K562 (cell line): ENCODE measurements around the gene TAS2R20. TPM values are rescaled to one million over a fixed set of nuclear protein-coding genes. Genes with fewer than 3 reads are reported as not detected.

Experiments used
- ATAC-seq: fragments of 200-7000 bp; cut with Tn5 transposase; 3 replicates; pipeline ENCODE4 v1.9.1; 2020; ENCODE audit warnings: moderate library complexity
- BruUV-seq: library from RNA; stranded (reverse); fragments of 400-500 nt; replicated peaks from 2 replicates; lab custom pipeline; 2021; lab: Mats Ljungman, UMichigan
- CTCF ChIA-PET: fragments of 300-600 bp; formaldehyde crosslinking; extraction: SDS; loops from one replicate; lab custom pipeline; 2021; ENCODE audit warnings: low intra/inter-chr PET ratio; lab: Yijun Ruan, JAX
- POLR2A ChIA-PET: fragments of 300-600, 350-650 bp; sonication (Branson Sonifier 250); formaldehyde crosslinking; extraction: SDS; loops from one replicate; lab custom pipeline; 2021; ENCODE audit warnings: antibody characterized with exemption, inconsistent platforms; lab: Yijun Ruan, JAX
- DNase-seq, 4 experiments: peaks; one replicate each; pipeline versions ENCODE4 v3.0.0 to v3.0.0-alpha.2; 2011 to 2018; ENCODE audit warnings: low spot score in 3 of 4, mixed read lengths in 3 of 4; ENCODE audit errors: extremely low read depth in 1 of 4
- FAIRE-seq: peaks from 2 replicates; lab custom pipeline; 2011; peaks lifted over from hg19 to GRCh38; lab: Jason Lieb, UNC
- H2AFZ ChIP-seq: 2 replicates; pipeline ENCODE4 v1.6.0; 2011; ENCODE audit warnings: low read depth, low read length, control low read depth, inconsistent platforms
- H3K27ac ChIP-seq: fragments of 200-600 bp; 3 replicates; pipeline ENCODE4 v1.8.0; 2011; ENCODE audit warnings: low read depth, mild to moderate bottlenecking, control low read depth, inconsistent platforms, low read length, moderate library complexity, mixed read lengths; ENCODE audit errors: extremely low read depth
- H3K27me3 ChIP-seq, 2 experiments: fragments of 300-600 bp in 1 of 2; 2 replicates in 1 of 2; 3 replicates in 1 of 2; pipeline versions ENCODE4 v1.6.0 to v1.8.0; 2011; ENCODE audit warnings: inconsistent platforms in 2 of 2, low read length in 2 of 2, mild to moderate bottlenecking in 1 of 2, mixed read lengths in 1 of 2, moderate library complexity in 1 of 2; ENCODE audit not compliant: control insufficient read depth in 2 of 2, insufficient read depth in 2 of 2
- H3K36me3 ChIP-seq: fragments of 300-600 bp; 3 replicates; pipeline ENCODE4 v1.8.0; 2011; ENCODE audit warnings: mild to moderate bottlenecking, low read length, inconsistent platforms; ENCODE audit not compliant: control insufficient read depth, insufficient read depth
- H3K4me1 ChIP-seq, 2 experiments: fragments of 200-600 bp in 1 of 2; replicated peaks in 1 of 2; 2 replicates in 1 of 2; 3 replicates in 1 of 2; pipeline versions ENCODE4 v1.5.1 to v1.8.0; 2011; ENCODE audit warnings: inconsistent platforms in 2 of 2, low read length in 2 of 2, mild to moderate bottlenecking in 1 of 2, mixed read lengths in 1 of 2, moderate library complexity in 1 of 2; ENCODE audit not compliant: control insufficient read depth in 2 of 2, insufficient read depth in 2 of 2
- H3K4me2 ChIP-seq: 2 replicates; pipeline ENCODE4 v1.6.1; 2011; ENCODE audit warnings: low read length, control low read depth, inconsistent platforms, mixed read lengths; ENCODE audit not compliant: insufficient read depth
- H3K4me3 ChIP-seq: fragments of 200-600 bp; sonication (generic), shearing (Covaris generic); 2 replicates; pipeline ENCODE4 v1.5.1; 2016; ENCODE audit warnings: control low read depth, inconsistent platforms
- H3K79me2 ChIP-seq: fragments of 200-600 bp; 3 replicates; pipeline ENCODE4 v1.8.0; 2011; ENCODE audit warnings: low read length, inconsistent platforms; ENCODE audit not compliant: control insufficient read depth, insufficient read depth
- H3K9ac ChIP-seq, 2 experiments: 2 replicates each; pipeline versions ENCODE4 v1.6.0 to v1.6.1; 2011; ENCODE audit warnings: low read depth in 2 of 2, low read length in 2 of 2, control low read depth in 1 of 2, inconsistent platforms in 1 of 2, mild to moderate bottlenecking in 1 of 2, mixed read lengths in 1 of 2; ENCODE audit not compliant: insufficient read depth in 1 of 2
- H3K9me1 ChIP-seq: one replicate; pipeline ENCODE4 v1.6.0; 2011; ENCODE audit warnings: inconsistent platforms, mild to moderate bottlenecking, low read length, moderate library complexity; ENCODE audit not compliant: control insufficient read depth, insufficient read depth
- H3K9me3 ChIP-seq: replicated peaks from 2 replicates; pipeline ENCODE4 v1.5.1; 2011; ENCODE audit warnings: low read depth, low read length, inconsistent platforms; ENCODE audit not compliant: control insufficient read depth, insufficient read depth
- H4K20me1 ChIP-seq: replicated peaks from 2 replicates; pipeline ENCODE4 v1.6.1; 2011; ENCODE audit warnings: low read length, inconsistent platforms, mixed read lengths; ENCODE audit not compliant: control insufficient read depth, insufficient read depth
- CBX8 ChIP-seq: fragments of 200-600 bp; sonication (generic); IDR thresholded peaks from 2 replicates; pipeline ENCODE4 v1.6.1; 2012; ENCODE audit warnings: borderline replicate concordance, mixed run types, low read depth, mild to moderate bottlenecking, moderate library complexity, mixed read lengths, low read length, control low read depth, inconsistent platforms; ENCODE audit not compliant: poor library complexity, severe bottlenecking; ENCODE audit errors: extremely low read depth
- TAF1 ChIP-seq: IDR thresholded peaks from 2 replicates; pipeline ENCODE4 v1.6.1; 2011; ENCODE audit warnings: mild to moderate bottlenecking, low read length, moderate library complexity; ENCODE audit not compliant: insufficient read depth, control insufficient read depth, severe bottlenecking; ENCODE audit errors: extremely low read depth
- ZNF395 ChIP-seq: fragments of 200-800 bp; sonication (Bioruptor generic); IDR thresholded peaks from 2 replicates; pipeline ENCODE4 v1.6.1; 2017; ENCODE audit warnings: missing genetic modification characterization, missing compliant biosample characterization
- ZNF785 ChIP-seq: fragments of 250-450 bp; sonication (Bioruptor Pico); IDR thresholded peaks from 2 replicates; pipeline ENCODE4 v1.4.0; 2020; ENCODE audit warnings: mild to moderate bottlenecking
- WGBS: fragments of 100-300 bp; shearing (Covaris generic); methylation state at CpG from one replicate; pipeline ENCODE4 v1.1.6; 2016; ENCODE audit warnings: low coverage, mixed read lengths; ENCODE audit not compliant: insufficient coverage; ENCODE audit errors: missing lambda C conversion rate; 5-methylcytosine and 5-hydroxymethylcytosine counted together
- in situ Hi-C: fragments of 300-500 bp; cut with MboI; formaldehyde crosslinking; loops from 4 replicates; pipeline ENCODE4 v1.15.0; 2018; ENCODE audit warnings: inconsistent platforms, mixed read lengths
- intact Hi-C: fragments of 100-400 bp; cut with micrococcal nuclease; formaldehyde crosslinking; loops from 2 replicates; pipeline ENCODE4 v1.14.2; 2022
- polyA plus RNA-seq, 8 experiments: library from polyadenylated mRNA; depleted of rRNA in 4 of 8; stranded (reverse) in 5 of 8; unstranded in 3 of 8; fragments of >200 nt; fragmentation: Nextera tagmentation in 2 of 8; fragmentation: Illumina TruSeq in 1 of 8; extraction: Ambion mirVana in 2 of 8; extraction: Trizol in 1 of 8; gene quantifications; 2 replicates each; pipeline versions ENCODE4 v1.2.1 to v1.2.3, GENCODE V29; 2011 to 2014; ENCODE audit warnings: inconsistent platforms in 1 of 8, missing spikeins in 1 of 8
- total RNA-seq, 7 experiments: library from RNA; depleted of rRNA in 6 of 7; stranded (reverse); fragments of >200 nt in 6 of 7; fragmentation: Illumina TruSeq in 2 of 7; extraction: Trizol in 2 of 7; gene quantifications; 2 replicates each; pipeline versions ENCODE4 v1.2.1 to v1.2.3, GENCODE V29; 2011 to 2021; ENCODE audit warnings: low replicate concordance in 1 of 7

TAS2R20 gene
- total and polyA plus RNA-seq, 9 of the 15 experiments (the other 6 are each of a cell fraction or from before 2014, with no cell fraction given), result 0.07 to 2.3 (median 0.77) TPM

GRCh38 chr12:11031307-11031706 lies 33.2 kb upstream of the TAS2R20 start, which contains the start of gene TAS2R31:
Gene TAS2R31 (minus strand): TSS chr12:11031407. CDS start chr12:11031335, 72 bp downstream.
- CTCF ChIA-PET, result interaction anchor here (0.6 kb wide), 1 partner anchor 27 kb away, joined by 3 read pairs; no protein-coding TSS in a partner anchor
- Histone ChIP-seq H3K27me3 (no peaks in the 10 kb centered on the region), H3K27ac (no peak within 1 kb of the TSS), H3K9me3 (no peaks in the 10 kb centered on the region), H2AFZ (no peak within 1 kb of the TSS), H3K79me2 (no peaks in the 10 kb centered on the region), H3K4me2 (no peak within 1 kb of the TSS), H3K9me1 (no peaks in the 10 kb centered on the region), H3K4me1 (no peaks in the 10 kb centered on the region), H3K9ac (no peak within 1 kb of the TSS), H3K36me3 (no peaks in the 10 kb centered on the region), H4K20me1 (no peaks in the 10 kb centered on the region), H3K4me3 (no peak within 1 kb of the TSS)
- FAIRE-seq, result no peak
- no peak for ATAC-seq
- WGBS, result 100% methylated on average over 5 of the region's 6 CpGs
- no peak for TF ChIP-seq TAF1
- TF ChIP-seq ZNF395 (CRISPR knock-in tag), result no peak
- no peak for TF ChIP-seq CBX8
- TF ChIP-seq ZNF785, result no peak
- no peak for DNase-seq
- intact Hi-C loops (no loop called here), in situ Hi-C loops (no loop called here)
- BruUV-seq, result no TSS peak
- POLR2A ChIA-PET, result no interaction called here
